Measurements from ENCODE around the gene GPHB5. TPM values are rescaled to one million over a fixed set of nuclear protein-coding genes. Genes with fewer than 3 reads are reported as not detected.

The GPHB5 gene
- total RNA-seq, 4 donors from 2014 or later, result not detected

DNA sequence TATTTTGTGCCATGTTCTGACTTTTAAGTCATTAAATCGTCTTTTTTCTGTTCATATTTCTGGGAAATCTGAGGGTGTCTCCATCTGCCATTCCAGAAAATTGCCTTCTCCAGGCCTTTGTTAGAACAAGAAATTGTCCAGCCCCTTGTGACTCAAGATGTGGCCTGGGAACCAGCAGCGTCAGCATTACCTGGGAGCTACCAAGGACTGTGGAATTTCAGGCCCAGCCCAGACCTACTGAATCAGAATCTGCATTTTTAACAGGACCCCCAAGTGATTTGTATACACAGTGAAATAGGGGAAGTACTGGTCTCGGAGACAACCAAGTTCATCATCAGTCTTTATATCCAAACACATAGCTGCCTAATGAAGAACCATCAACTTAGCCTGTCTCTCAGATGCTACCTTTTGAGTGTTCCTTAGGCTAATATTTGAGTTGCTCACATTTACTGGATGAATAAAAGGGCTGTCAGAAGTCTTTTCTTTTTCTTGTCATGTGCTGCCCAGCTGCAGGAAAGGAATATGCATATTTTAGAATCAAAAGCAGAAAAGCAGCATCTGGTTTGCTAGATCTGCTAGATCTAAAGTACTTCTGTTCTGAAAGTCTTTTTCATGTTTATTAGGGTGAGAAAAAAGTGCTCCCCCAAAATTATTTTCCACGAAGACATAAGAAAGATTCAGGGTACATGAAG lies 21.2 kb downstream of the GPHB5 start:
- TF ChIP-seq POLR2AphosphoS5 (IDR thresholded peaks at IDR 0.05) (no peak), POLR2A (IDR thresholded peaks at IDR 0.05; ENCODE audit: low read depth) (no peak), EP300 (IDR thresholded peaks at IDR 0.05) (no peak)
- TF ChIP-seq, protein P1, sequence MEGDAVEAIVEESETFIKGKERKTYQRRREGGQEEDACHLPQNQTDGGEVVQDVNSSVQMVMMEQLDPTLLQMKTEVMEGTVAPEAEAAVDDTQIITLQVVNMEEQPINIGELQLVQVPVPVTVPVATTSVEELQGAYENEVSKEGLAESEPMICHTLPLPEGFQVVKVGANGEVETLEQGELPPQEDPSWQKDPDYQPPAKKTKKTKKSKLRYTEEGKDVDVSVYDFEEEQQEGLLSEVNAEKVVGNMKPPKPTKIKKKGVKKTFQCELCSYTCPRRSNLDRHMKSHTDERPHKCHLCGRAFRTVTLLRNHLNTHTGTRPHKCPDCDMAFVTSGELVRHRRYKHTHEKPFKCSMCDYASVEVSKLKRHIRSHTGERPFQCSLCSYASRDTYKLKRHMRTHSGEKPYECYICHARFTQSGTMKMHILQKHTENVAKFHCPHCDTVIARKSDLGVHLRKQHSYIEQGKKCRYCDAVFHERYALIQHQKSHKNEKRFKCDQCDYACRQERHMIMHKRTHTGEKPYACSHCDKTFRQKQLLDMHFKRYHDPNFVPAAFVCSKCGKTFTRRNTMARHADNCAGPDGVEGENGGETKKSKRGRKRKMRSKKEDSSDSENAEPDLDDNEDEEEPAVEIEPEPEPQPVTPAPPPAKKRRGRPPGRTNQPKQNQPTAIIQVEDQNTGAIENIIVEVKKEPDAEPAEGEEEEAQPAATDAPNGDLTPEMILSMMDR (IDR thresholded peaks at IDR 0.05), result no peak
- peaks cover 0 to 21% (median 0%) of the 10 kb centered on the region in 4 donors for H3K27me3 ChIP-seq

DNA sequence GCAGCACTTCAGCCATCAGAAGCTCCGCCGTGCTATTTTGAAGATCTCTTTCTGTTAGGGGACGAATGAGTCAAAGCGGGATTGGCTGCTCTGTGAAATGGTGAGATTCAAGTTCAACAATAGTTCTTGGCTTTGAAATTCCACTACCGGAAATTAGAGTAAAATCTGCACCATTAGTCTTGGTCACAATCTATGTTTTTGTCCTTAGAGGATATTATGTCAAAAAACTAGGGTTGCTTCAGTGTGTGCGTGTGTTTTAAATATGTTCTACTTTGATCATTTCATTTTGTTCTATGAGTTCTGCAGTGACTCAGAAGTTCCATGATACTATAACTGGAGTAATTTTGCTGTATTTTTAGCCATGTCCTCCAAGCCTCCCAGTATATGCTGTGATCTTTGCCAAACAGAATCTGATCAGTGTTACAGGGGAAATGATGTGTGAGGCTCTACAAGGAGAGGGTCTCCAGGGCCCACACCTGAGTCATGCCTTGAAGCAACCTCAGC lies 22.6 kb downstream of the GPHB5 start:
- TF ChIP-seq POLR2AphosphoS5 (IDR thresholded peaks at IDR 0.05) (peak in 1 of 2 donors; percentile 5), EP300 (IDR thresholded peaks at IDR 0.05) (no peak)
- Histone ChIP-seq H3K4me3 (peak overlapping the region in 1 of 4 donors; percentile 4), H3K27me3 (peaks cover 0 to 7% (median 0%) of the 10 kb centered on the region in 4 donors), H3K36me3 (peaks cover 6 to 27% (median 17%) of the 10 kb centered on the region in 4 donors), H3K4me1 (peaks cover 0 to 4% (median 0%) of the 10 kb centered on the region in 4 donors), H3K9me3 (no peaks in the 10 kb centered on the region), H3K27ac (replicated peaks in 1 of 4) (peak overlapping the region in 1 of 4 donors; percentile 64)
- intact Hi-C loops (cut with DNase I), result no loop called here
- 79% methylated on average over 6 of the region's 6 CpGs for WGBS
- DNase-seq (ENCODE audit: extremely low spot score), result no peak

More for the DNA sequence above, 21.2 kb downstream of the GPHB5 start:
- DNase-seq (ENCODE audit: extremely low spot score), result no peak
- Histone ChIP-seq H3K4me3 (no peak overlapping the region), H3K36me3 (peaks cover 0 to 13% (median 5%) of the 10 kb centered on the region in 4 donors), H3K9me3 (no peaks in the 10 kb centered on the region), H3K4me1 (peaks cover 0 to 4% (median 0%) of the 10 kb centered on the region in 4 donors), H3K27ac (replicated peaks in 1 of 4) (no peak overlapping the region)
- intact Hi-C loops (cut with DNase I), result no loop called here
- WGBS, result 86% methylated on average over 4 of the region's 4 CpGs

DNA sequence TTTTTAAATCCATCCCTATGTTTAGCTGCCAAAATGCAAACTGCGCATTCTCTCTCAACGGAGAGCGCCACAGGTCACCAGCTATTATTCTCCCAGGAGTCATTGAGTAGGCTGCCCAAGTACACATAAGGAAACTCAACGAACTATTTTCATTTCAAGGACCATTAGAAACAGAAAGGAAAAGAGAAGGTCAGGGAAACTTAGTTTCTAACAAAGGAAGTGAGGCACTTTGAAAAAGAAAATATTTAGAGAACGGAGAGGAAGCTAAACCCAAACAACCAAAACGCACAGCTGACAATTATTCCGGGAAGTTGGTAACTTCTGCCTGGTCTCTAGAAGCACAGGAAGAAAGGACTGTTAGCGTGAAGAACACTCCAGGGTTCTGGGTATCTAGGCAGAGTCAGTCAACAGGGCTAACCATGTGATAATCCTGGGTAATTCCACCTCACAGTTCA lies 23.5 kb downstream of the GPHB5 start:
- Histone ChIP-seq H3K4me3 (peak overlapping the region in 3 of 4 donors; percentile 4 to 23 (median 6)), H3K4me1 (peaks cover 0 to 4% (median 0%) of the 10 kb centered on the region in 4 donors), H3K9me3 (no peaks in the 10 kb centered on the region), H3K27me3 (peaks cover 0 to 1% (median 0%) of the 10 kb centered on the region in 4 donors), H3K27ac (replicated peaks in 1 of 4) (peak overlapping the region in 1 of 4 donors; percentile 64), H3K36me3 (peaks cover 10 to 35% (median 20%) of the 10 kb centered on the region in 4 donors)
- TF ChIP-seq POLR2AphosphoS5 (IDR thresholded peaks at IDR 0.05) (no peak), EP300 (IDR thresholded peaks at IDR 0.05) (no peak), POLR2A (IDR thresholded peaks at IDR 0.05; ENCODE audit: low read depth) (no peak)
- TF ChIP-seq, protein P1 (IDR thresholded peaks at IDR 0.05), result no peak
- no peak for DNase-seq (ENCODE audit: extremely low spot score)
- 64% methylated on average over 8 of the region's 8 CpGs for WGBS
- intact Hi-C loops (cut with DNase I), result no loop called here

DNA sequence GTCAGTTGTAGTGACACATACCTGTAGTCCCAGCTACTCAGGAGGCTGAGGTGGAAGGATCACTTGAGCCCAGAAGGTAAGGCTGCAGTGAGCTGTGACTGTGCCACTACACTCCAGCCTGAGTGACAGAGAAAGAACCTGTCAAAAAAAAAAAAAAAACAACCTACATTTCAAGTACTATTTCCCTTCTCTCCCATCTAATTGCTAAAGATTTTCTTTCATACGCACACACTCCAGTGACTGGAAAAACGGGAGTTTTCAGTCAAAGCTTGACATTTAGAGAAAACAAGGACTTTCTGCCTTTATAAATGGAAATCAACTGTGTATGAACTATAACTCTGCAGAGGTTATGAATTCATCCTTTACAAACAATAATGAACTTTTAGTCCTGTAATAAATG lies 25.9 kb downstream of the GPHB5 start:
- WGBS, result 80% methylated on average over 2 of the region's 2 CpGs
- Histone ChIP-seq H3K36me3 (peaks cover 17 to 59% (median 32%) of the 10 kb centered on the region in 4 donors), H3K27ac (replicated peaks in 1 of 4) (no peak overlapping the region), H3K9me3 (no peaks in the 10 kb centered on the region), H3K4me3 (no peak overlapping the region), H3K27me3 (no peaks in the 10 kb centered on the region), H3K4me1 (peaks cover 0 to 4% (median 0%) of the 10 kb centered on the region in 4 donors)
- no peak for TF ChIP-seq POLR2A (IDR thresholded peaks at IDR 0.05; ENCODE audit: low read depth)
- no peak for TF ChIP-seq POLR2AphosphoS5 (IDR thresholded peaks at IDR 0.05)
- TF ChIP-seq EP300 (IDR thresholded peaks at IDR 0.05), result no peak
- TF ChIP-seq, protein P1 (IDR thresholded peaks at IDR 0.05), result no peak
- intact Hi-C loops (cut with DNase I), result no loop called here
- no peak for DNase-seq (ENCODE audit: extremely low spot score)

DNA sequence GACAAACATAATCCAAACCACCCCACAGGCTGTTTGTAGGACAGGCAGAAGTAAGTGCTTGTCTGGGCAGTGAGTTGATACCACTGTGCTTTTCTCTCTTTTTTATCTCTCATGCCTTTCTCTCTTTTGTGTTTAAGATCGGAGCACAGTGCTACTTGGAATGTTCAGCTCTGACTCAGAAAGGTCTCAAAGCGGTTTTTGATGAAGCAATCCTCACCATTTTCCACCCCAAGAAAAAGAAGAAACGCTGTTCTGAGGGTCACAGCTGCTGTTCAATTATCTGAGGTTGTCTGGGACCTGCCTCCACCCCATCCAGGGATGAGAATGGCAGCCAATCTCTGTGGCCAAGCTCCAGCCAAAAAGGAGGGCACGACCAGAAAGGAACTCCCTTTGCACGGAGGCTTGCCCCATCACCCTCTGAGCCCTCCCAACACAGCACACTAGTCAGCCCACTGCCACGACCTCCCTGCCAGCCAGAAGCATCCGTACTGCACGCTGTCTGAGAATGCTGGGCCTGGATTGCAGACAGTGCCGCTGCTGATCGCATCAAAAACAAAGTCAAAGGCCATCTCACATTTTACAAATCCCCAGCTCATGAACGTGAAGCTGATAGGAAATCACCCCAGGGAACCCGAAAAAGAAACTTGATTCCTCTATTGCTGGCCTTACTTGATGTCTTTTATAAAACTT lies 27.8 kb downstream of the GPHB5 start:
- TF ChIP-seq POLR2AphosphoS5 (IDR thresholded peaks at IDR 0.05) (no peak), POLR2A (IDR thresholded peaks at IDR 0.05; ENCODE audit: low read depth) (no peak), EP300 (IDR thresholded peaks at IDR 0.05) (no peak)
- TF ChIP-seq, protein P1 (IDR thresholded peaks at IDR 0.05), result no peak
- Histone ChIP-seq H3K27ac (replicated peaks in 1 of 4) (no peak overlapping the region), H3K9me3 (no peaks in the 10 kb centered on the region), H3K36me3 (peaks cover 18 to 73% (median 41%) of the 10 kb centered on the region in 4 donors), H3K27me3 (no peaks in the 10 kb centered on the region), H3K4me1 (no peaks in the 10 kb centered on the region), H3K4me3 (no peak overlapping the region)
- no peak for DNase-seq (ENCODE audit: extremely low spot score)
- intact Hi-C loops (cut with DNase I), result no loop called here
- 88% methylated on average over 9 of the region's 12 CpGs for WGBS

Measured in esophagus muscularis mucosa (tissue), 4 donors.